H1 (cell line): Measurements from ENCODE around the gene HDAC7. TPM values are rescaled to one million over a fixed set of nuclear protein-coding genes. Genes with fewer than 3 reads are reported as not detected.

Source experiments
- ASH2L ChIP-seq: fragments of 200-600, 300-600 bp; sonication (generic); IDR thresholded peaks from one replicate; pipeline ENCODE4 v1.7.1; 2017; ENCODE audit warnings: low read length
- BACH1 ChIP-seq: IDR thresholded peaks from 2 replicates; pipeline ENCODE4 v1.6.1; 2012; ENCODE audit warnings: low read length, improper control_type of control experiment
- CHD7 ChIP-seq: fragments of 300-600 bp; sonication (generic); IDR thresholded peaks from 2 replicates; pipeline ENCODE4 v1.7.1; 2012; ENCODE audit warnings: low read length, moderate library complexity, mild to moderate bottlenecking, inconsistent platforms; ENCODE audit not compliant: insufficient replicate concordance
- EZH2 ChIP-seq: fragments of 200-600 bp; sonication (generic); IDR thresholded peaks from 2 replicates; pipeline ENCODE4 v1.7.1; 2012; ENCODE audit warnings: low read depth, mild to moderate bottlenecking, moderate library complexity, low read length, inconsistent platforms; ENCODE audit not compliant: severe bottlenecking
- GTF2F1 ChIP-seq: IDR thresholded peaks from 2 replicates; pipeline ENCODE4 v1.6.1; 2012; ENCODE audit warnings: low read depth, low read length, improper control_type of control experiment, borderline replicate concordance
- HDAC2 ChIP-seq, 2 experiments: fragments of 300-600 bp in 1 of 2; sonication (generic) in 1 of 2; IDR thresholded peaks; 2 replicates each; pipeline ENCODE4 v1.6.1; 2011 to 2012; ENCODE audit warnings: low read depth in 2 of 2, low read length in 2 of 2, mild to moderate bottlenecking in 2 of 2, moderate library complexity in 2 of 2, borderline replicate concordance in 1 of 2, inconsistent platforms in 1 of 2
- HDAC6 ChIP-seq: IDR thresholded peaks from one replicate; pipeline ENCODE4 v1.7.1; 2012; ENCODE audit warnings: low read depth, mild to moderate bottlenecking, inconsistent platforms, low read length, moderate library complexity
- JUND ChIP-seq: IDR thresholded peaks from 2 replicates; pipeline ENCODE4 v1.6.1; 2011; ENCODE audit warnings: mild to moderate bottlenecking, improper control_type of control experiment, low read length
- KDM5A ChIP-seq: fragments of 200-600 bp; IDR thresholded peaks from 2 replicates; pipeline ENCODE4 v1.7.1; 2012; ENCODE audit warnings: mild to moderate bottlenecking, low read length, inconsistent platforms, mixed read lengths
- NANOG ChIP-seq: IDR thresholded peaks from 2 replicates; pipeline ENCODE4 v1.6.1; 2011; ENCODE audit warnings: low read length, low read depth, mild to moderate bottlenecking, inconsistent platforms; ENCODE audit not compliant: insufficient read depth, poor library complexity, severe bottlenecking
- NRF1 ChIP-seq: IDR thresholded peaks from 2 replicates; pipeline ENCODE4 v1.6.1; 2011; ENCODE audit warnings: mild to moderate bottlenecking, low read depth, low read length, improper control_type of control experiment
- POLR2AphosphoS5 ChIP-seq: IDR thresholded peaks from 2 replicates; pipeline ENCODE4 v1.6.1; 2011; ENCODE audit warnings: low read depth, low read length
- TAF1 ChIP-seq: IDR thresholded peaks from 2 replicates; pipeline ENCODE4 v1.6.1; 2011; ENCODE audit warnings: mild to moderate bottlenecking, low read depth, low read length
- polyA plus RNA-seq, 7 experiments: library from polyadenylated mRNA; depleted of rRNA in 3 of 7; stranded (reverse) in 5 of 7; unstranded in 2 of 7; fragments of >200 nt in 5 of 7; fragments of 200-250 nt in 2 of 7; gene quantifications; 1 replicate in 5 of 7; 2 replicates in 1 of 7; 4 replicates in 1 of 7; pipeline versions ENCODE4 v1.2.1 to v1.2.3, GENCODE V29; 2011 to 2013; ENCODE audit warnings: missing spikeins in 2 of 7, mixed read lengths in 2 of 7
- total RNA-seq: library from RNA; stranded (reverse); fragmentation: NEBNext Ultra II Directional; extraction: Animal tissue kit (Norgen Biotek cat#: 25700); gene quantifications from 2 replicates; pipeline ENCODE4 v1.2.1, GENCODE V29; 2021

HDAC7 gene
- total and polyA plus RNA-seq, 2 of the 8 experiments (the other 6 are each of a cell fraction or from before 2014, with no cell fraction given), result 25.5 to 84.9 TPM

- TF ChIP-seq CHD7, result no peak
- TF ChIP-seq BACH1, result no peak
- no peak for TF ChIP-seq GTF2F1
- no peak for TF ChIP-seq NRF1
- TF ChIP-seq NANOG, result no peak
- no peak for TF ChIP-seq JUND
- TF ChIP-seq HDAC2 (IDR thresholded peaks at IDR 0.05; ENCODE audit: borderline replicate concordance in 1 of 2, low read depth in 2 of 2, low read length in 2 of 2), result no peak
- no peak for TF ChIP-seq TAF1
- TF ChIP-seq KDM5A, result no peak
- no peak for TF ChIP-seq HDAC6
- TF ChIP-seq EZH2, result no peak
- TF ChIP-seq POLR2AphosphoS5, result no peak
- no peak for TF ChIP-seq ASH2L
Measured at GRCh38 chr12:47791874-47792273, 27.8 kb downstream of the HDAC7 start (continued).
